NB4 (cell line): Measurements from ENCODE around the gene SLC49A3.

Experiments
- CTCF ChIP-seq: IDR thresholded peaks from one replicate; pipeline ENCODE4 v1.5.1; 2012; ENCODE audit warnings: low read depth, low read length
- MAX ChIP-seq: IDR thresholded peaks from 2 replicates; pipeline ENCODE4 v1.6.1; 2011; ENCODE audit warnings: low read depth, low read length
- MYC ChIP-seq: IDR thresholded peaks from 2 replicates; pipeline ENCODE4 v1.6.1; 2011; ENCODE audit warnings: low read depth, low read length
- POLR2A ChIP-seq: IDR thresholded peaks from 2 replicates; pipeline ENCODE4 v1.6.1; 2011; ENCODE audit warnings: mild to moderate bottlenecking; ENCODE audit not compliant: insufficient read length; ENCODE audit errors: extremely low read depth

- TF ChIP-seq CTCF (no peak), MYC (no peak), POLR2A (no peak), MAX (no peak)
These were observed 46.0 kb upstream of the SLC49A3 start for GRCh38 chr4:734951-735350.
